HG02973 (cell line): ENCODE results near the gene UBA6.
"Not testable (repeated sequence)": the region's sequence is repeated elsewhere in the genome, so short reads cannot be mapped to it uniquely, and the experiment has no call there.

Experiments used
- ATAC-seq: cut with Tn5 transposase; IDR thresholded peaks from one replicate; pipeline ENCODE4 v1.9.1; 2021; ENCODE audit warnings: moderate library complexity; ENCODE audit not compliant: unreplicated experiment

The UBA6 gene

GRCh38 chr4:67714248-67714583 is 13.3 kb upstream of the UBA6 start:
- ATAC-seq: no peak

GRCh38 chr4:67713529-67714247 is 12.7 kb upstream of the UBA6 start:
- no peak for ATAC-seq

- ATAC-seq: no peak
Measured at GRCh38 chr4:67712650-67713528, 11.9 kb upstream of the UBA6 start.

- ATAC-seq: no peak
Measured at GRCh38 chr4:67712000-67712625, 11.2 kb upstream of the UBA6 start.

- not testable (repeated sequence) for ATAC-seq
Measured at GRCh38 chr4:67706682-67707081, 5.7 kb upstream of the UBA6 start.

GRCh38 chr4:67704843-67705242 is 3.9 kb upstream of the UBA6 start:
- ATAC-seq: no peak

- ATAC-seq: no peak
Measured at GRCh38 chr4:67702166-67702565, 1.2 kb upstream of the UBA6 start.

- ATAC-seq: no peak
Measured at GRCh38 chr4:67701517-67701850, 529 bp upstream of the UBA6 start.

GRCh38 chr4:67700116-67700737 is 728 bp downstream of the UBA6 start:
- ATAC-seq: peak; percentile 25

GRCh38 chr4:67699603-67700002 is 1.4 kb downstream of the UBA6 start:
- ATAC-seq: no peak

GRCh38 chr4:67697860-67698687 is 2.9 kb downstream of the UBA6 start:
- no peak for ATAC-seq

- no peak for ATAC-seq
Measured at GRCh38 chr4:67696061-67696460, 4.9 kb downstream of the UBA6 start.

GRCh38 chr4:67694662-67695061 is 6.3 kb downstream of the UBA6 start:
- no peak for ATAC-seq

- ATAC-seq: no peak
Measured at GRCh38 chr4:67691328-67691727, 9.6 kb downstream of the UBA6 start.

GRCh38 chr4:67687636-67688035 is 13.3 kb downstream of the UBA6 start:
- ATAC-seq: no peak

- ATAC-seq: no peak
Measured at GRCh38 chr4:67685532-67685859, 15.5 kb downstream of the UBA6 start.

GRCh38 chr4:67684839-67685531 is 16.0 kb downstream of the UBA6 start:
- ATAC-seq: no peak

GRCh38 chr4:67682266-67682665 is 18.7 kb downstream of the UBA6 start:
- ATAC-seq: no peak

GRCh38 chr4:67680581-67681222 is 20.3 kb downstream of the UBA6 start:
- ATAC-seq: no peak

- ATAC-seq: no peak
Measured at GRCh38 chr4:67678612-67679011, 22.3 kb downstream of the UBA6 start.
